Measurements from ENCODE around the gene TWNK. TPM values are rescaled to one million over a fixed set of nuclear protein-coding genes. Genes with fewer than 3 reads are reported as not detected.

TWNK gene
- total RNA-seq, 1 donor = 4.8 TPM

DNA sequence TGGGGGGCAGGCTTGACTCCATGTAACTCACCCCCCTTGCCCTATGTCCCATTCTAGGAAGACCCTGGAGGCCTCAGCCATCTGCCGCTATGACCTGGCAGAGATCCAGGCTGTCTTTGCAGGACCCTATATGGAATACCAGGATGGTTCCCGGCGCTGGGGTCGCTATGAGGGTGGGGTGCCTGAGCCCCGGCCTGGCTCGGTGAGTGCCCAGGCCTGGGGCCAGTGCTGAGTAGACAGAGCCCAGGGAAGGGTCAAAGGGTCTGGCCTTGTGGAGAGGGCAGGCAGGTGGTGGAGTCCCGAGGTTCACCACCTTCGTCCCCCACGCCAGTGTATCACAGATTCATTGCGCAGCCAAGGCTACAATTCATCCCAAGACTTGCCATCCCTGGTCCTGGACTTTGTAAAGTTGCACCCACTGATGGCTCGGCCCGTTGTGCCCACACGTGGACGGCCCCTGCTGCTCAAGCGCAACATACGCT lies 7.5 kb upstream of the TWNK start:
- H3K4me3 ChIP-seq (ENCODE audit: low read depth, low read length) = no peak overlapping the region
- TF ChIP-seq, protein P1, sequence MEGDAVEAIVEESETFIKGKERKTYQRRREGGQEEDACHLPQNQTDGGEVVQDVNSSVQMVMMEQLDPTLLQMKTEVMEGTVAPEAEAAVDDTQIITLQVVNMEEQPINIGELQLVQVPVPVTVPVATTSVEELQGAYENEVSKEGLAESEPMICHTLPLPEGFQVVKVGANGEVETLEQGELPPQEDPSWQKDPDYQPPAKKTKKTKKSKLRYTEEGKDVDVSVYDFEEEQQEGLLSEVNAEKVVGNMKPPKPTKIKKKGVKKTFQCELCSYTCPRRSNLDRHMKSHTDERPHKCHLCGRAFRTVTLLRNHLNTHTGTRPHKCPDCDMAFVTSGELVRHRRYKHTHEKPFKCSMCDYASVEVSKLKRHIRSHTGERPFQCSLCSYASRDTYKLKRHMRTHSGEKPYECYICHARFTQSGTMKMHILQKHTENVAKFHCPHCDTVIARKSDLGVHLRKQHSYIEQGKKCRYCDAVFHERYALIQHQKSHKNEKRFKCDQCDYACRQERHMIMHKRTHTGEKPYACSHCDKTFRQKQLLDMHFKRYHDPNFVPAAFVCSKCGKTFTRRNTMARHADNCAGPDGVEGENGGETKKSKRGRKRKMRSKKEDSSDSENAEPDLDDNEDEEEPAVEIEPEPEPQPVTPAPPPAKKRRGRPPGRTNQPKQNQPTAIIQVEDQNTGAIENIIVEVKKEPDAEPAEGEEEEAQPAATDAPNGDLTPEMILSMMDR (IDR thresholded peaks at IDR 0.05; ENCODE audit: insufficient read depth, low read length) = no peak
- DNase-seq (ENCODE audit: low read depth) = no peak

DNA sequence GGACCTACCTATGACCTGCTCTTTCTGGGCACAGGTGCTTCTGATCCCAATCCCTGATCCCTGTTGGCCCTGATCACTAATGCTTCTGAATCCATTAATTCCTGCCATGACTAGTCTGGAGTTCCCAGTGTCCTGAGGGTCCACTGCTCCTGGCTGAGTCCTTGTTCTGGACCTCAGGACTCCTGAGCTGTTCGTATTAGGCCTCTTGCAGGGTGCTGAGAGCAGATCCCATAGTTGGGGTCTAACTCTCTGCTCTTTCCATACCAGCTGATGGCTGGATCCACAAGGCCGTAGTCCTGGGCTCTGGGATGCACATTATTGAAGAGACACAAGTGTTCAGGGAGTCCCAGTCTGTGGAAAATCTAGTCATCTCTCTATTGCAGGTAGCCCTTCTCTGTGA lies 7.0 kb upstream of the TWNK start:
- DNase-seq (ENCODE audit: low read depth) = no peak
- TF ChIP-seq, protein P1 (IDR thresholded peaks at IDR 0.05; ENCODE audit: insufficient read depth, low read length) = no peak
- H3K4me3 ChIP-seq (ENCODE audit: low read depth, low read length) = no peak overlapping the region

DNA sequence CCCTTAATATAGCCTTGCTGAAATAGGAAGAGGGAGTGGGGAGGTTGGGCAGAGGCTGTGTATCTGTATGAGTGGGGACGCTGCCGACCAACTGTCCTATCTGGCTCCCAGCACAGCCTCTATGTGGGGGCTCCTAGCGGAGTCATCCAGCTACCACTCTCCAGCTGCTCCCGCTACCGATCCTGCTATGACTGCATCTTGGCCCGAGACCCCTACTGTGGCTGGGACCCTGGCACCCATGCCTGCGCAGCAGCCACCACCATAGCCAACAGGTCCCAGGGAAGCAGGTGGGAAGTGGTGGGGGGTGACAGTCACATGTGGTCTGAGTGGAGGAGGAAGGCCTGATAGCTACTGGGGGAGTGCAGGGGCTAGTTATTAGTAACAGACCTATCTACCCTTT lies 6.6 kb upstream of the TWNK start:
- TF ChIP-seq, protein P1 (IDR thresholded peaks at IDR 0.05; ENCODE audit: insufficient read depth, low read length) = no peak
- DNase-seq (ENCODE audit: low read depth) = no peak
- no peak overlapping the region for H3K4me3 ChIP-seq (ENCODE audit: low read depth, low read length)

DNA sequence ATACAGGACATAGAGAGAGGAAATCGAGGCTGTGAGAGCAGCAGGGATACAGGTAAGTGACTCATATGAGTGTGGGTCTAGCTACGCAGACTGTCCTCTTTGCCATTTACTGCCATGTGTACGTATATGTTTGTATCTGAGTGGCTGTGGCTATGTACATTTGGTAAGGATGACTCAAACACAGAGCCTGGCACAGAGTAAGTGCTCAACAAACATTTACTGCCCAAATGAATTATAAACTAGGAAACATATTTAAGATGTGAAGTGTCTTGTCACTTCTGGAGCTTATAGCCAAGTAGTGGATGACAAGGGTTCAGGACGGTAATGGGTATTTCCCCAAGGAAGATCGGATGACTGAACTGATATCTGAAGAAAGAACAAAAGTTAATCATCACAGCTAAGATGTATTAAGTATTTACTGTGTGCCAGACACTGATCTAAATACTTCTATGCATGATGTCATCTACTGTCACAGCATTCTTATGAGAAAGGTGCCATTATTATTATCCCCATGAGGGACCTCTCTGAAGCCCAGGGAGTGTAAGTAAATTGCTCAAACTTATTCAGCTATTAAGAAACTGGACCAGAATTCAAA lies 6.1 kb upstream of the TWNK start:
- TF ChIP-seq, protein P1 (IDR thresholded peaks at IDR 0.05; ENCODE audit: insufficient read depth, low read length) = no peak
- no peak overlapping the region for H3K4me3 ChIP-seq (ENCODE audit: low read depth, low read length)
- DNase-seq (ENCODE audit: low read depth) = no peak

DNA sequence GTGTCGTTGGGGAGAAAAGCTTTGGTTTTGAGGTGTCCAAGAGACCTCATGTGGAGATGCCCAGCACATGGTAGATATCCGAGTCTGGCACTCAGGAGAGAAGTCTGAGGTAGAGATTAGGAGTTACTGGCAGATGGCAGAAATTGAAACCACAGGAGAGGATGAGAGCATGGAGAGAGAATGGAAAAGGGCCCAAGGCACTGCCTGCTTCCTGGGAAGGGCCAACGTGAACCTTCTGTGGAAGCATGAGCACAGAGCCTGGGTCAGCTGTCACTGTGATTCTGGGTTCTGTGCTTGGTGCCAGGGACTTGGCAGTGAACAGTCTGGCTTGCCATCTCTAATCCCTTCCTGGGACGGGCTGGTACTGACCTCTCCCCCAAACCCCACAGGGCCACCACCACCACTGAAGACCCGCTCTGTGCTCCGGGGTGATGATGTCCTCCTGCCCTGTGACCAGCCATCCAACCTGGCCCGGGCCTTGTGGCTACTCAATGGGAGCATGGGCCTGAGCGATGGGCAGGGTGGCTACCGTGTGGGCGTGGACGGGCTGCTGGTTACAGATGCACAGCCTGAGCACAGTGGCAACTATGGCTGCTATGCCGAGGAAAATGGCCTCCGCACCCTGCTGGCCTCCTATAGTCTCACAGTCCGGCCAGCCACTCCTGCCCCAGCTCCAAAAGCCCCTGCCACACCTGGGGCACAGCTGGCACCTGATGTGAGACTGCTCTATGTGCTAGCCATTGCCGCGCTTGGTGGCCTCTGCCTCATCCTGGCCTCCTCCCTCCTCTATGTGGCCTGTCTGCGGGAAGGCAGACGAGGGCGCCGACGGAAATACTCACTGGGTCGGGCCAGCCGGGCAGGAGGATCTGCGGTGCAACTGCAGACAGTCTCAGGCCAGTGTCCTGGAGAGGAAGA lies 4.2 kb upstream of the TWNK start:
- TF ChIP-seq, protein P1 (IDR thresholded peaks at IDR 0.05; ENCODE audit: insufficient read depth, low read length) = no peak
- no peak overlapping the region for H3K4me3 ChIP-seq (ENCODE audit: low read depth, low read length)
- DNase-seq (ENCODE audit: low read depth) = no peak

DNA sequence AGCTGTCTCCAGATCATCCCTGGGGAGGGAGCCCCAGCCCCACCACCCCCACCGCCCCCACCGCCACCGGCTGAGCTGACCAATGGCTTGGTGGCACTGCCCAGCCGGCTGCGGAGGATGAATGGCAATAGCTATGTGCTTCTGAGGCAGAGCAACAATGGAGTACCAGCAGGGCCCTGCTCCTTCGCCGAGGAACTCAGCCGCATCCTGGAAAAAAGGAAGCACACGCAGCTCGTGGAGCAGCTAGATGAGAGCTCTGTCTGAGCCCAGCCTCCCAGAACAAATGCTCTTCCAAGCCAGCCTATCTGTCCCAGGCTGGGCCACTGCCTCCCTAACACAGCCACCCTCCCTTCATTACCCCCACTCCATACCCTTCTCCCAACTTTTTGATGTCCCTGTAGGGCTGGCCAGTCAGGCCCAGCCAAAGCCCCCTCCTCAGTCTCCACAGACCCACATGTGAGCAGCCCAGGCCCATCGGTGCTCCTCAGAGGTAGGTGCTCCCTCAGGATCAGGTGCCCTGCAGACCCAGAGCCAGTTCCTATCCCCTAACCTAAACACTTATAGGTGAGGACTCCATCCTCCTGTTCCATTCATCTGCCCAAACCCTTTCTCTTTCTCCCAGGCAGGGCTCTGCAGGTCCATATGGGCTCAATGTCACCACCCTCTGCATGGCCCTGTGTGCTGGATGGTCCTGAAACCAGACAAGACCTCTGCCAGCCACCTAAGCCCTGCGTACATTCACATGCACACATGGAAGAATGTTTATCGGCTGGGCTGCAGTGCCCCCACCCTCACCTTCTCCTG lies 3.3 kb upstream of the TWNK start:
- TF ChIP-seq, protein P1 (IDR thresholded peaks at IDR 0.05; ENCODE audit: insufficient read depth, low read length) = no peak
- no peak for DNase-seq (ENCODE audit: low read depth)

More for the DNA sequence above, 3.3 kb upstream of the TWNK start:
- H3K4me3 ChIP-seq (ENCODE audit: low read depth, low read length) = no peak overlapping the region
